Measurements from ENCODE around the gene NMD3. TPM values are rescaled to one million over a fixed set of nuclear protein-coding genes. Genes with fewer than 3 reads are reported as not detected.
"Not testable (repeated sequence)": the region's sequence is repeated elsewhere in the genome, so short reads cannot be mapped to it uniquely, and the experiment has no call there.

Gene NMD3
- total RNA-seq, 2 donors from 2014 or later, result 33.5 to 34.4 TPM

DNA sequence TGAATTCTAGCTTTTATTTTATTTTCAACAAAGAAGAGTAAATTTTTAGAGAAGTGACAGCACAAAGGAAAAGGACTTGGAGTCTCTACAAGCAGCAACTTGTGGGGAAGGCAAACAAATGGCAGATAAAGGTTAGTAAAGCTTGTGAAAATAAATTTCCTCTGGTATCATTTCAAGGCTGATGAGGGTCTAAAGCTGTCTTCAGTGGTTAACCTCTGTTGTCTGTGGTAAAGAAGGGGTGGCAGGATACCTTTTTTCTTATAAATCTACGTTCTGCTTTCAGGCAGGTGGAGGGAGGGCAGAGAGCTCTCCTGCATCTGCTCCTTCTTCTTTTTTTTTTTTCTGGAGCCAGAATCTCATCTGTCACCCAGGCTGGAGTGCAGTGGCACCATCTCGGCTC is 50.5 kb downstream of the NMD3 start:
- intact Hi-C loops (cut with DNase I, micrococcal nuclease), result loop anchor here (2.0 to 10.0 kb wide), 2 partner anchors 151 to 153 kb away; no protein-coding TSS in a partner anchor

DNA sequence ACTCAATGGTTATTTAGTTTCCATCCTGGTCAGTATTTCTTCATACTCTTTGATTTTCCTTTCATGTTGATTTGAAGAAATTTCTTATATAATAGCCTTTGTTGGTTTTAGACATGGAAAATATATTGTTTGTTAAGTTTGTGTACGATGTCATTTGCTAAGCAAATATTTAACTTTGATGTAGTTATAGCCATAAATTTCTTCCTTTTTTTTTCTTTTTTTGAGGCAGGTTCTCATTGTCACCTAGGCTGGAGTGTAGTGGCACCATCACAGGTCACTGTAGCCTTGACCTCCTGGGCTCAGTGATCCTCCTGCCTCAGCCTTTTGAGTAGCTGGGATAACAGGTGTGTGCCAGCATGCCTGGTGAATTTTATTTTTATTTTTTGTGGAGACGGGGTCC is 51.4 kb downstream of the NMD3 start:
- intact Hi-C loops (cut with DNase I, micrococcal nuclease), result loop anchor here (2.0 to 10.0 kb wide), 2 partner anchors 150 to 152 kb away; no protein-coding TSS in a partner anchor
- no peak for DNase-seq
- no peak for ATAC-seq

More for the DNA sequence above, 50.5 kb downstream of the NMD3 start:
- DNase-seq (no peak), ATAC-seq (no peak)

DNA sequence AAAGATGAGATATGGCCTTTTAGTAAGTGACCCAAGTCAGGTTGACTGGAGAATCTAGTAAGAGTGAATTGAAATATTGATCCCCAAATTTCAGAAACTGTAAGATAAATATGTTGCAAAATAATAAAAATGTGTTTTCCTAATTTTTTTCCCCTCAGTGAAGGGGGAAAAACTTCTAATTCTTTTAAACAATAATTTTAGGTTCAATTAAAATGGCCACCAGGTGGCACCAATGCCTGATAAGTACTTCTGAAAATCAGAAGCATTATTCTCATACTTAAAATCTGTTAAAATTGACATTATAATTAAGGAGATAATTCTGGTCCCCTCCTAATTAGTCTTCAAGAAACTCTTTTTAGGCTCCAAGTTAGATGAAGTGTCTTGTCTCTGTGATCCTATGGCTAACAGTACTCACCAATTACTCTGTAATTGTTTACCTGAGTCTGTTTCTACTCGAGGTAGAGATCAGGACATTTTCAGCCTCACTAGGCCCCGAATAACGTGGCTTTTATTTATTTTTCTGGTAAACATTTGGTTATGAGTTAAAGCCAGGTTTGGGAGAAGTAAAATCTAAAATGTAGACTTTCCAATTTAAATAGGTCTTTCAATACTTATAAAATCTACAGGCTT is 52.6 kb downstream of the NMD3 start:
- intact Hi-C loops (cut with DNase I, micrococcal nuclease), result loop anchor here (2.0 to 10.0 kb wide), 2 partner anchors 149 to 151 kb away; no protein-coding TSS in a partner anchor
- DNase-seq (peak in 1 of 2 donors; percentile 9), ATAC-seq (no peak)

DNA sequence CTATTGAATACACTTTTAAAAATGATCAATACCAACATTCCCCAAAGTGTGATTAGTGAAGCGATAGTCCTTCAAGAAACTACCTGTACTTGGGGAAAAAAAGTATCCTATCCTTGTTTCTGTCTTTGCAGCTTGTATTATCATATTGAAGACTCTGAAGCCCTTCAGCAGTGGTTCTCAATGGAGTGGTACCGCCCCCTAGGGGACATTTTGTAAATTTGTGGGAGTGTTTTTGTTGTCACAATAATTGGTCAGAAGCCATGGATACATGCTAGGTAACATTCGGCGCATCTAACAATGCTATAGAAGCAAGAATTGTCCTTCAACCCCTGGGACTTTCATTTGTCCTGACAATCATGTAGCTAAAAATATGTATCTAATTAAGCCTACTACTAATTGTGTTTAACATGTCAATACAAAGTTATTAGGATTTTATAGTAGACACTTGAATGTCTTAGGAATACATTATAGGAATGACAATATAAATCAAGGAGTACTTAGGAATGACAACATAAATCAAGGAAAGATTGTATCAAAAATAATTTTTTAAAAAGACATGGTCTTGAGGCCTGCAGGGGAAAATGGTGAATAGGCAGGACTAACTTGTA is 53.7 kb downstream of the NMD3 start:
- intact Hi-C loops (cut with DNase I, micrococcal nuclease), result loop anchor here in 1 of 2 donors (10.0 kb wide), 1 partner anchor 150 kb away; no protein-coding TSS in a partner anchor
- ATAC-seq, result peak; percentile 39
- DNase-seq, result no peak

DNA sequence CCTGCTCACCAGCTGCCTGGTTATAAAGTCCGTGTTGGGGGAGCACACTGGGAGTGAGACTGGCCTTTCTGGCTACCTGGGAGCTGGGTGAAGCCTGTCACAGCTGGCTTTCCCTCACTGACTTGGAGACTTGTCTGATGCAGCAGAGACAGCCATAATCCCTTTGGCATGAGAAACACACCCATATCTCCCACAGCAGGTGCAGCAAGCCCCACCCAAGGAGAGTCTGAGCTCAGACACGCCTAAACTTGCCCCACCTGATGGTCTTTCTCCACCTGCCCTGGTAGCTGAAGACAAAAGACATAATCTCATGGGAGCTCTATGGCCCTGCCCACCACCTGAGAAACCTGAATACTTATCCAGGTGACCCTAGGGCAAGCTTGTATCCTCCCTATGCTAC is 54.8 kb downstream of the NMD3 start:
- ATAC-seq, result peak; percentile 92
- intact Hi-C loops (cut with DNase I, micrococcal nuclease), result loop anchor here in 1 of 2 donors (10.0 kb wide), 1 partner anchor 149 kb away; no protein-coding TSS in a partner anchor
- DNase-seq, result peak; percentile 23 to 38

DNA sequence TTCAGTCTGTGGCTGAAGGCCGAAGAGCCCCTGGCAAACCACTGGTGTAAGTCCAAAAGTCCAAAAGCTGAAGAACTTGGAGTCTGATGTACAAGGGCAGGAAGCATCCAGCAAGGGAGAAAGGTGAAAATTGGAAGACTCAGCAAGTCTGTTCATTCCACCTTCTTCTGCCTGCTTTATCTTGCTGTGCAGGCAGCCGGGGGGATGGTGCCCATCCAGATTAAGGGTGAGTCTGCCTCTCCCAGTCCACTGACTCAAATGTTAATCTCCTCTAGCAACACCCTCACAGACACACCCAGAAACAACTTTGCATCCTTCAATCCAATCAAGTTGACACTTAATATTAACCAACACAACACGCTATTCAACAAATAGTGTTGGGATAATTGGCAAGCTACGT is 61.3 kb downstream of the NMD3 start:
- DNase-seq; intact Hi-C loops (cut with DNase I, micrococcal nuclease); ATAC-seq: not testable (repeated sequence)

DNA sequence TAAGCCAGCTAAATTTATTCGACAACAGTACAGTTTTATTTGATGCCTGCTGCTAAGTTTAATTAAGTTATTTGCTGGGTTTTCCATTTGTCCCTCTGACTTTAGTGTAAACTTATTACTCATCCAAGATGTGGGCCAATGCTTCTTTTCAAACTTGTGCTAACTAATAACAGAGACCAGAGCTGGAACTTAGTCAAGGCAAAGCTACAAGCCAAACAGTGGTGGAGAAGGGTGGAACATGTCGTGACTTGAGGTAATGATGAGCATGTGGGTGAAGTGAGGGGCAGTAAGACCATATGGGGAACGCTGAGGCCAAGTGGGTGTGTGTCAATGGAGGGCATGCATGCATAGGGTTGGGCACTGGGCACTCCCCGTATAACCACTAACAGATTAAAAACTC is 63.9 kb downstream of the NMD3 start:
- DNase-seq (no peak), ATAC-seq (no peak)
- intact Hi-C loops (cut with DNase I, micrococcal nuclease), result no loop called here

DNA sequence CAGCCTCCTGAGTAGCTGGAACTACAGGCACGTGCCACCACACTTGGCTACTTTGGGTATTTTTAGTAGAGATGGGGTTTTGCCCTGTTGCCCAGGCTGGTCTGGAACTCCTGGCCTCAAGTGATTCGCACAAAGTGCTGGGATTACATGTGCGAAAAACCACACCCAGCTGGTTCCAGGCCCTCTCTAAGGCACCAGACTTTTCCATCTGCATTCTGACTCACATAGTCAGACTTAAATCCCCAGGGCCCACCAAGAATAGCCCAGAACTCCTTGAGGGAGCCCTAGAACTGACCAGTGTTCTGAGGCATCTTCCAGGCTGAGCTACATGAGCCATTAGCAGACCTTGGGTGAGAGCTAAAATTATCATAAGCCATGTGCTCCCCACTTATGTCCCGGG is 68.1 kb downstream of the NMD3 start:
- no peak for ATAC-seq
- no peak for DNase-seq
- intact Hi-C loops (cut with DNase I, micrococcal nuclease), result no loop called here

DNA sequence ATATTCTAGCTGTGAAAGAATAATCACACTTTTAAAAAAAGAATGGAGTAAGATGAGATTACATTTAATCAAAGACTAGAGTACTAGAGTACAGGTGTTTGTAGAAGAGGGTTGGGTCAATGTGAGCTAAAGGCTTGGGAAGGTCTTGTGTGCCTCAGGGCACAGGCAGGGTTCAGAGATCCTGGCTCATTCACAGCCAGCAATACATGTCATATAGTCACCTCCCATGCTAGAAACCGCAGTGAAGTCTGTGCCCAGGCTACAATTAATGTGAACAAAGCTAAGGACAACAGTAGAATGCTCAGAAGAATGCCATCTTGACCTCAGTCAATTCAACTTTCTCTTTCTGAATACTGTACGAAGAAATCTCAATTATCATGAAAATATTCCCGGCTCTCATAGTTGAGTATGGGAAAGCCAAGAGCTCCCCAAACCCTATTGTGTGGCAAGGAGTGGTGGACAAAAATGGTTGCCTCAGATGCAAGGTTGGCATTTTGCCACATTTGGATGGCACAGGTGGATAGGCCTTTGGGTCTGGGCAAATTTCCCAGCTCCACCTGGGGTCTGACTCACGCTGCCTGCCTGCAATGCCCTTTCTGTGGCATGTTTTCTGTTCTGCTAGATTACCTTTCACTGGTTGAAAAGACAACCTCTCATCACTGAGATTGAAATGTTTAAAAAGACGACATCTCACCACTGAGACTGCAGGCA is 70.2 kb downstream of the NMD3 start:
- DNase-seq (no peak), ATAC-seq (no peak)
- intact Hi-C loops (cut with DNase I, micrococcal nuclease), result no loop called here

DNA sequence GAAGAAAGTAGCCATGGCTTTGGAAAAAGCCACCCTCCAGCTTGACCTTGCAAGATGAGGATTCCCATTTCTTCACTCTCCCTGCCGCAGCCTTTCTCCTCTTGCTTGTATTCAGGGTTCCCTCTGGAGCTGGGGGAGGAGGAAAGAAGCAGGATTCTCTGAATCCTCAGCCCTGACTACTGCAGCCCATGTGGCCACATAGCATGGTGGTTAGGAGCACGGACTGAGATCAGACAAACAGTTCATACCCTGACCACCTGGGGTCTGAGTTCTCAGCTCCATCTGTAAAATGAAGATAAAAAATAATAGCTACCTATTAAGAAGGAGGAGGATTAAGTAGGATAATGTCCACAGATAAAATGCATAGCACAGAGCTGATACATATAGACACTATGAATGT is 72.3 kb downstream of the NMD3 start:
- intact Hi-C loops (cut with DNase I, micrococcal nuclease), result no loop called here

DNA sequence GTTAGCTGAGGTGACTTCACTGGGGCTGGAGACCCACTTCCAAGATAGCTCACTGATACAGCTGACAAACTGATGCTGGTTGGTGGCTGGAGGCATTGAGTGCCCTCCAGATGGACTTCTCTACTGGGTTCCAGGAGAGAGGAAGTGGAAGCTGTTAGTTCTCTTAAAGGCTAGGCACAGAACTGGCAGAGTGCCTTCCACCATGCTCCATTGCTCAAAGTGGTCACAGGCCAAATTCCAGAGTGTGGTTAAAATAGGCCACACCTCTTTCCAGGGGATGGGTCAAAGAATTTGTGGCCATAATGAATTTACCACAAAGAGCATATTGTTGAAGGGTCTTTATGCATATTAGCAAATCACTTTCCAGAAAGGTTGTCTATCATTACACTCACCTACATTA is 74.2 kb downstream of the NMD3 start:
- intact Hi-C loops (cut with DNase I, micrococcal nuclease), result no loop called here
- DNase-seq, result no peak
- ATAC-seq, result no peak

More for the DNA sequence above, 72.3 kb downstream of the NMD3 start:
- DNase-seq (no peak), ATAC-seq (no peak)

DNA sequence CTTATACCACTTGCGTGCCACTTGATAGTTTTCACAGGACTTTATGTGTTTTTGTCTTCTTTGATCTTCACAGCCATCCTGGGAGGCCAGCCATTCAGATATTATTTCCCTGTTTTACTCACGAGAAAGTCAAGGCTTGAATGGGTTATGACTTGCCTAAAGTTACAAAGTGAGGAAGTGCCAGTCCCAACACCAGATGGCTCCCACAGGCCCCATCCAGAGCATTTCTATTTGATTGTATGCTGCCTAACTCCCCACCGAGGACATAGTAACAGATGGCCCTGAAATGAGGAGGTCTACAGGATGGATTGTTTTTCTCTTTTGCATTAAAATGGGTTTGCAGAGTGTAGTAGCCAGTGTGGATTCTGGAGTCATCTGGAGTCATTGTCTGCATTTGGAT is 75.7 kb downstream of the NMD3 start:
- intact Hi-C loops (cut with DNase I, micrococcal nuclease), result no loop called here
- ATAC-seq (no peak), DNase-seq (no peak)

Other genes with a start within 250 kb of the NMD3 start
- 1 to 10 TPM in 1 of 2 donors, under 1 TPM in 1; 0.37 to 1.4 TPM for gene B3GALNT1, start 116.0 kb upstream of the NMD3 start, total RNA-seq
- gene SPTSSB, start 150.2 kb downstream of the NMD3 start, total RNA-seq, result 1 to 10 TPM in 1 of 2 donors, under 1 TPM in 1; 0.98 to 1.1 TPM

Data from left colon (tissue), 2 donors.